ENCODE measurements around the gene UIMC1.
A peak's percentile ranks its signal among the peaks of the same experiment; 100 is the strongest.

UIMC1 gene

DNA sequence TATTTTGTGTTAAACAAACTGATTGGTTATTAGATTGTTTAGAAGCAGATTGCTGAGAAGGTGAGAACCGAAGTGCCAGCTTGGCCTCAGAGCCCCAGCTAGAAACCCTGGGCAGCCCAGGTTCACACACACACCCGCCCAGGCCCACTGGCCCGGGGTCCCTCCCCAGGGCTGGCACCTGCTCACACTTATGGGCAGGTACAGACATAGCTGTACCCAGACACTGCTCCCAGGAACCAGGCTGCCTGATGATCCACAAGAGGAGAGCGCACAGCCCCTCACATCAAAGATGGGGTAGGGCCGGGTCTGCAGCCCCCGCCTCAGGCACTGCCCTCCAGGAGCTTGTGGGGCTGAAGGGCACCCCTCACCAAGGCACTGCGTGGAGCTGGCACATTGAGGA, 140.6 kb downstream of the UIMC1 start:
- DNase-seq, result no peak

- no peak for DNase-seq
These were observed 141.8 kb downstream of the UIMC1 start for GRCh38 chr5:176864755-176865154.

GRCh38 chr5:176863765-176864098, 142.8 kb downstream of the UIMC1 start:
- DNase-seq, result no peak

DNA sequence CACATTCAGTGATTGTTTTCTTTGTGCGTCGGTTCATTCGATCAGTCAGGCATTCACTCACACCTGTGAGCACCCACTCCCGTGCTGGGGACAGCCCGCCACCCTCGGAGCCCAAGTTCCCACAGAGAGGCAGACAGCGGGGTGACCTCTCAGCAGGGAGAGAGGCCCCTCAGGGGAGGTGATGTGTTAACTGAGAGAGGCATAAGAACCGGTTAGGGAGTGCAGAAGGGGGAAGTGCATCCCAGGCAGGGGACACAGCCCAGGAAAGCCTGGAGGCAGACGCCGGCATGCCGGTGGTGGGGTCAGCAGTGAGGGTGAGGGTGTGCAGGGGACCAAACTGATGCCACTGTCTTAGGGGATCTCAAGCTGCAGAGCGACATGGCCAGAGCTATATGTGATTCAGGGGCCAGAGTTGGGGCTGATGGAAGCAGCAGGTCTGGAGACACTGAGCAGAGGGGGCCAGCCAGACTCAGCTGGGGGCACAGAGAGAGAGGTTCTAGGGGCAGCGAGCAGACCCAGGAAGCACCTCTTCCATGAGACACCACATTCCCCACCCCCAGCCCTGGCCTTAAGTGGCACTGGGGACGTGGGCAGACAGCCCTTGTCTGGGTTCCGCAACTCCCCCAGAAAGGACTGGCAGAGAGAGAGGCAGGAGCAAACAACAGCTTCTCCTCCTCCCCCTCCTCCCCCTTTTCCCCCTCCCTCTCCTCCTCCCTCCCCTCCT, 143.4 kb downstream of the UIMC1 start:
- peak; percentile 57 for DNase-seq

DNA sequence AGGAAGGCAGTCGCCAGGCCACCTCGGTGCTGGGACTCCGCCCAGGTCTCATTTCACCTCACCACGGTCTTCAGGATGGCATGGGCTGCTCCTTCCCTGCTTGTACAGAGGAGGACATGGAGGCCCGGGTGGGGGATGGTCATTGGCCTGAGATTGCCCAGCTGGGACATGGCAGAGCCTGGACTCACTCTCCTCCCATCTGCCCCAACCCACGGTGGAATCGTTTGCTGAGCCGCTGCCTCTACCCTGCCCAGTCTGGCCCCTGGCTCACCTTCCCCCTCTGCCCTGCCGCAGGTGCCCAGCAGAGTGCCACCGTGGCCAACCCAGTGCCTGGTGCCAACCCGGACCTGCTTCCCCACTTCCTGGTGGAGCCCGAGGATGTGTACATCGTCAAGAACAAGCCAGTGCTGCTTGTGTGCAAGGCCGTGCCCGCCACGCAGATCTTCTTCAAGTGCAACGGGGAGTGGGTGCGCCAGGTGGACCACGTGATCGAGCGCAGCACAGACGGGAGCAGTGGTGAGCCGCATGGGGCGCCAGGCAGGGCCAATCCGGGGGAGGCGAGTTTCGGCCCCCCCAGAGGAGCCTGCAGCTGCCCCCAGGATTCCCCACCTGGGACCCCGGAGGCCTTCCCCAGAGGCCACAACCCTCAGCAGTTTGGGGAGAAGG, 144.1 kb downstream of the UIMC1 start:
- DNase-seq, result no peak

- DNase-seq, result no peak
These were observed 145.3 kb downstream of the UIMC1 start for GRCh38 chr5:176861276-176861675.

DNA sequence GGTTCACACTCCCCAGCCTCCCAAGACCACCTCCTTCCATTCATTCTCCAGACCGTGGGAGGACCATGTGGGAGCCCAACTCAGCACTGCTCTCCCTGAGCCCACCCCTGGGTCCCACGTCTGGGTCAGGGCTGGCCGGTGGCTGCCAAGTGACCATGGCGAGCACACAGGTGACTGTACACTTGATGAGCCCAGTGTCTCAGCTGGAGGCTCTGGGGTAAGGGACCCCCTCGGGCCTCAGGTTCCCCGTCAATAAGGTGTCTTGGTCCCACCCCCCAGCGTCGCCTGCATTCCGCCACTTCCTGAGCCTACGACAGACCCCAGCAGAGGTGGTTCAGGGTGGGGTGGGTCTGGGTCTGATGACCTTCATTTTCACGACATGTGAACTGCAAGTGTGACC, 146.2 kb downstream of the UIMC1 start:
- no peak for DNase-seq

DNA sequence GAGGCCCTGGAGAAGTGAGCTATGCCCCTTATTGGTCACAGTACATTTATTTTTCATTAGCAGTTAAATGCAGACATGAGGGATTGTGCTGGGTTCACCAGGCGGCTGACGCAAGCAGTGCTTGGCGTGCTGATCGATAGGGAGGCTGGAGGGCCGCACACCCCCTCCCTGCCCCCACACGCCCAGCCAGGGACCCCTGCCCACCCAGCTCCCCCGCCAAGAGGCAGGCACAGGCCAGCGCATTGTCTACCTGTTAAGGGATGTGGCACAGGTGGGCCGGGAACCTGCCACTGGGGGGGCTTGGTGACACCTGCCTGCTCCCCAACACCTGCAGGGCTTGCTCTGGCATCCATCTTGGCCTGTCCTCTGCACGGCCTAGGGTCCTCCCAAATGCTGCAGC, 146.7 kb downstream of the UIMC1 start:
- no peak for DNase-seq

- DNase-seq, result no peak
These were observed 148.7 kb downstream of the UIMC1 start for GRCh38 chr5:176857894-176858273.

DNA sequence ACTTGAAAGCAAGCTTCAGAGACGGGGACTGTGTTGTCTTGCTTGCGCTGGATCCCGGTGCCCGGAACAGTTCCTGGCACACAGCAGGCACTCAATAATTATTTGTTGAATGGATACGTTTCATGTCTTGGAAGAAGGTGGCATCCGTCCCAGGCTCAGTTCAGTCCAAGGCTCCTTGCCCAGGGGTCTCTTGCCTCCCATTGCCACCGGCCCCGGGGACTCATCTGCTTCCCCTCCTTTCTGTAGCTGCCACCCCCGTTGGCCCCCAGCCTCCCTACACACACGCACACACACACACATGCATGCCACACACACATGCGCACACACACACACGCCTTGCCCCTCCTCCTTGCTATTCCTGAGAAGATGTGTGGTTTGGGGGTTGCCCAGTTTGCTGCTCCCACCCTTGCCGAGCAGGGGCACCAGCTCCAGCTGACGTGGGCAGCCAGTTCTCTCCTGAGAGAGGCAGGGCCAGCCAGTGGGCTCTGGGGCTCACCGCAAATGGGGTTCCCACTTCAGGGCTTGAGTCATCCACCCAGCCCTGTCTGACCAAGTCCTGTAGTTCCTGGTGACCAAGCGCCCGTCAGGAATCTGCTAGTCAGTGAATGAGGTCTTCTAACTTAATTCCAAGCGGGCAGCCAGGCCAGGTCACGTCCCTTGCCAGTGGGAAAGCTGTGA, 149.2 kb downstream of the UIMC1 start:
- no peak for DNase-seq

- DNase-seq, result peak; percentile 59
These were observed 149.8 kb downstream of the UIMC1 start for GRCh38 chr5:176856746-176857145.

DNA sequence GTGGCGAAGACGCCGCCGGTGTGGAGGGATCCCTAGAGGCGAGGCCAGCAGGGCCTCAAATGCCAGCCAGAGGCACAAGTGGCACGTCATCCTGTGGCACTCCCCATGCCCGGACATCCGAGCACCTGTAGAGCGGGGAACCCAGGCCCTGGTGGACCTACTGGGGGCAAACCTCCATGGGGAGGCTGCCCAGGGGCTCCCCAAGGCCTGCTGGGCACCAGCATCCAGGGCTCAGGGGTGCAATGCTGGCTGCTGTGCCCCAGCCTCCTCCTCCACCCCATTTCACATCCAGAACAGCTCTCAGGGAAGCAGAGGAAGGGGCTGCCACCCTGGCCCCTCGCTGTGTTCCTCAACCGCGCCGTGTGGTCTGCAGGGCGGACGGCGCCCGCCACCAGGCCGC, 151.0 kb downstream of the UIMC1 start:
- no peak for DNase-seq

All from NCI-H69 (cell line).